Measurements from ENCODE around the gene NUTM2G.
"Not testable (repeated sequence)": the region's sequence is repeated elsewhere in the genome, so short reads cannot be mapped to it uniquely, and the experiment has no call there.

NUTM2G gene

GRCh38 chr9:96928543-96928942 lies at the start of gene NUTM2G:
TSS of gene NUTM2G (plus strand) at chr9:96928843. CDS start at chr9:96929025, 182 bp downstream.
- H3K4me3 ChIP-seq (ENCODE audit: low read length); H3K9ac ChIP-seq (ENCODE audit: low read length); H3K4me1 ChIP-seq (ENCODE audit: control insufficient read depth, insufficient read depth, low read length); H3K27me3 ChIP-seq (ENCODE audit: control insufficient read depth, insufficient read depth, low read length); H3K36me3 ChIP-seq (ENCODE audit: control insufficient read depth, insufficient read depth, low read length); H3K27ac ChIP-seq (ENCODE audit: low read depth, low read length): not testable (repeated sequence)

DNA sequence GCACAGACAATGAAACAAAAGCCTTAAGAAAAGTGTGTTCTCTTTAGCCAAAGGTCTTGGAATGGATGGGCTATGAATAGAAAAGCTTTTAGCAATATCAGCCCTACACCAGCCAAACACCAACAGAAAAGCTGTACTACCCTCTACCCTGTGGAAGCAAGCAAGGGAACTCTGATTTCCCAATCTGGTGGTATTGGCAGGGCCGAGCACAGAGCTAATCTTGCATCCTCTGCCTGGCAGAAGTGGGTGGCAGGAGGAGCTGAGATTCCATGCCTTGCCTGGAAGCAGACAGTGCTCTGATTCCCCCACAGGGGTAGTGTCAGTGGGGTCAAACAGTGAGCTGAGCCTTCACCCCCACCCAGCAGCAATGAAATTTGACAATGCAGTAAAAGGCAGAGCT lies 44.7 kb upstream of the NUTM2G start:
- Histone ChIP-seq H3K4me3 (ENCODE audit: low read length) (no peak overlapping the region), H3K36me3 (ENCODE audit: control insufficient read depth, insufficient read depth, low read length) (no peaks in the 10 kb centered on the region), H3K9ac (ENCODE audit: low read length) (no peak overlapping the region), H3K27me3 (ENCODE audit: control insufficient read depth, insufficient read depth, low read length) (no peaks in the 10 kb centered on the region), H3K27ac (ENCODE audit: low read depth, low read length) (no peak overlapping the region), H3K4me1 (ENCODE audit: control insufficient read depth, insufficient read depth, low read length) (no peaks in the 10 kb centered on the region)

DNA sequence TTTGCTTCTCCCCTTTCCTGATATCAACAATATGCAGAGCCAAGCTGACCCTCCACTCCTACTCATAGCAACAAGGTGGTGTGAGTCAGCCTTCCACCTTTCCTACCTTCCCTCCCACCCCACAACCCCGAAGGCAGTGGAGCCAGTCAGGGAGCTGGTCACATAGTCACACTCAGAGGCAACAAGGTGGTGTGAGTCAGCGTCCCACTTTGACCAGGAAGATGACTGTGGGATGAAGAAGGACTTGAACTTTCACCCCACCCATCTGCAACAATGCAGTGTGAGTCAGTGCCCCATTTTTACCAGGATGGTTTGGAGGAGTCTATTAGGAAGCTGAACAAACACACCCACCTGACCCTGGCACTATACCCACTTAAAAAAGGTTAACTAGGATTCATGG lies 44.2 kb upstream of the NUTM2G start:
- H3K27ac ChIP-seq (ENCODE audit: low read depth, low read length): no peak overlapping the region
- H3K4me1 ChIP-seq (ENCODE audit: control insufficient read depth, insufficient read depth, low read length): no peaks in the 10 kb centered on the region
- H3K36me3 ChIP-seq (ENCODE audit: control insufficient read depth, insufficient read depth, low read length): no peaks in the 10 kb centered on the region
- H3K27me3 ChIP-seq (ENCODE audit: control insufficient read depth, insufficient read depth, low read length): no peaks in the 10 kb centered on the region
- no peak overlapping the region for H3K9ac ChIP-seq (ENCODE audit: low read length)
- no peak overlapping the region for H3K4me3 ChIP-seq (ENCODE audit: low read length)

DNA sequence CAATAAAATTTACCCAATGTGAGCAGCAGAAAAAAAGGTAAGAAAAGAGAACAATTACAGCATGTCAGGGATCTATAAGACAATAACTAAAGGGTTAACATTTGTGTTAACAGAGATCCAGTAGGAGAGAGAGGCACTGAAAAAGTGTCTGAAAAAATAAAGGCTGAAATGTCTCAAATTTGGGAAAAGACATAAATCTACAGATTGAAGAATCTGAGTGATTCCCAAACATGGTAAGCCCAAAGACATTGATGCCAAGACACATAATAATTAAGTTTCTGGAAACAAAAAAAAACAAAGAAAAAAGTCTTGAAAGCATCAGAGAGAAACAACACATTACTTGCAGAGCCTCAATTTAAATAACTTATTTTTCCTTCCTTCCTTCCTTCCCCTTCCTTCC lies 43.2 kb upstream of the NUTM2G start:
- H3K4me3 ChIP-seq (ENCODE audit: low read length): no peak overlapping the region
- H3K36me3 ChIP-seq (ENCODE audit: control insufficient read depth, insufficient read depth, low read length): no peaks in the 10 kb centered on the region
- H3K27ac ChIP-seq (ENCODE audit: low read depth, low read length): no peak overlapping the region
- H3K27me3 ChIP-seq (ENCODE audit: control insufficient read depth, insufficient read depth, low read length): no peaks in the 10 kb centered on the region
- H3K9ac ChIP-seq (ENCODE audit: low read length): no peak overlapping the region
- no peaks in the 10 kb centered on the region for H3K4me1 ChIP-seq (ENCODE audit: control insufficient read depth, insufficient read depth, low read length)

DNA sequence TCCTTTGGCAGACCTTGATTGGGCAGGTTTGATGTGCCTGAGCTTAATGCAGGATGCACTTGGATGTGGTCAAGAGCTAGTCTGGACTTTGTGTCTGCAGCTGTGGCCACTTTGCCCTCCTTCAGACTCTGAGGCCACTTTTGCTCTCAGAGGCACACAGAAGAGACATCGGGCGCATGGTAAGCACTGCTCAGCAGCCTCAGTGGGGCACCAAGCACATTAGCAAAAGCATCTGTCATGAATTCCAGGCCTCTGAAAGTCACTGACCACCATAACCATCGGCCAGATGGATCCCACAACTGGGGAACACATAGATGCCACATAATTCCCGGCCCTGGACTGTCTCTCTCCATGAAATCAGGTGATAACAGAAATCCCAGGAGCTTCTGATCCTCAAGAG lies 40.1 kb upstream of the NUTM2G start:
- H3K27ac ChIP-seq (ENCODE audit: low read depth, low read length): no peak overlapping the region
- no peak overlapping the region for H3K4me3 ChIP-seq (ENCODE audit: low read length)
- no peak overlapping the region for H3K9ac ChIP-seq (ENCODE audit: low read length)
- no peaks in the 10 kb centered on the region for H3K4me1 ChIP-seq (ENCODE audit: control insufficient read depth, insufficient read depth, low read length)
- H3K36me3 ChIP-seq (ENCODE audit: control insufficient read depth, insufficient read depth, low read length): no peaks in the 10 kb centered on the region
- H3K27me3 ChIP-seq (ENCODE audit: control insufficient read depth, insufficient read depth, low read length): no peaks in the 10 kb centered on the region

DNA sequence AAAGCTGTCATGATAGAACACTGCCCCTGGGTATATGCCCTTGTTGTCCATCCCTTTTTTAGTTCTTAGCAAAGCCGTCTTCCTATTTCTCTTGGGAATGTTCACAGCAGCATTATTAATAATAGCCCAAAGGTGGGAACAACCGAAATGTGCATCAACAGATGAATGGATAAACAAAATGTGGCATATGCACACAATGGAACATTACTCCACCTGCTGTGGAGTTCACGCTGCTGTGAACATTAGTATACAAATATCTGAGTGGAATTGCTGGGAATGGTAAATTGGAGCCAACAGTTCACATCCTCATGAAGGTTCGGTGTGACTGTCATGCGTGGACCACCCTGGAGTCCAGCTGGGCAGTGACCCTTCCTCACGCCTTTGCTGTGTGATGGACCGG lies 36.5 kb upstream of the NUTM2G start:
- no peak overlapping the region for H3K4me3 ChIP-seq (ENCODE audit: low read length)
- no peaks in the 10 kb centered on the region for H3K4me1 ChIP-seq (ENCODE audit: control insufficient read depth, insufficient read depth, low read length)
- H3K36me3 ChIP-seq (ENCODE audit: control insufficient read depth, insufficient read depth, low read length): peaks cover 2% of the 10 kb centered on the region
- H3K9ac ChIP-seq (ENCODE audit: low read length): no peak overlapping the region
- no peak overlapping the region for H3K27ac ChIP-seq (ENCODE audit: low read depth, low read length)
- H3K27me3 ChIP-seq (ENCODE audit: control insufficient read depth, insufficient read depth, low read length): no peaks in the 10 kb centered on the region

DNA sequence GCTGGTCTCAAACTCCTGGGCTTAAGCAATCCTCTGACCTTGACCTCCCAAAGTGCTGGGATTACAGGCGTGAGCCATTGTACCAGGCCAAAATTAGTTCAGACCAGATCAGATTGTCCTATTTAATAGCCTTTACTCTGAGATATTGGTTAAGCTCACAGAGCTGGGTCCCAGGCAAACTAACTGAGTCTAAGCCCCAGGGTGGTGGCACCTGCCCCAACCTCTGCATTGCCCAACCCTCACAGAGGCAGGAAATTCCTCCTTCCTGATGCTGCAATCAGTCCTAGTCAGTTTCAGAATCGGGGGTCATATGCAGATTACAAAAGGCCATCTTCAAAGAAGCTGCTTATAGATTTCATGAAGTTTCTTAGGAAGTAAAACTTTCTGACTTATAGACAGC lies 28.6 kb upstream of the NUTM2G start:
- H3K27ac ChIP-seq (ENCODE audit: low read depth, low read length); H3K27me3 ChIP-seq (ENCODE audit: control insufficient read depth, insufficient read depth, low read length); H3K36me3 ChIP-seq (ENCODE audit: control insufficient read depth, insufficient read depth, low read length); H3K4me3 ChIP-seq (ENCODE audit: low read length); H3K4me1 ChIP-seq (ENCODE audit: control insufficient read depth, insufficient read depth, low read length); H3K9ac ChIP-seq (ENCODE audit: low read length): not testable (repeated sequence)

DNA sequence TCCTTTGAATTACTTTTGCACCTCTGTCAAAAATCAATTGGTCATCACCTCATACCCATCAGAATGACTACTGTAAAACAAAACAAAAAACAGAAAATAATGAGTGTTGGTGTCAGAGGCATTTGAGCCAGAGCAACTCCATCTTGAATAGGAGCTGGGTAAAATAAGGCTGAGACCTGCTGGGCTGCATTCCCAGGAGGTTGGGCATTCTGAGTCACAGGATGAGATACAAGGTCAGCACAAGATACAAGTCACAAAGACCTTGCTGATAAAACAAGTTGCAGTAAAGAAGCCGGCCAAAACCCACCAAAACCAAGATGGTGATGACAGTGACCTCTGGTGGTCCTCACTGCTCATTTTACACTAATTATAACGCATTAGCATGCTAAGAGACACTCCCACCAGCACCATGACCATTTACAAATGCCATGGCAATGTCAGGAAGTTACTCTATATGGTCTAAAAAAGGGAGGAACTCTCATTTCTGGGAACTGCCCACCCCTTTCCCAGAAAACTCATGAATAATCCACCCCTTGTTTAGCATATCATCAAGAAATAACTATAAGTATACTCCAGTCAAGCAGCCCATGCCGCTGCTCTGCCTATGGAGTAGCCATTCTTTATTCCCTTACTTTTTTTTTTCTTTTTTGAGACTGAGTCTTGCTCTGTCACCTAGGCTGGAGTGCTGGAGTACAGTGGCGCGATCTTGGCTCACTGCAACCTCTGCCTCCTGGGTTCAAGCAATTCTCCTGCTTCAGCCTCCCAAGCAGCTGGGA lies 23.5 kb upstream of the NUTM2G start:
- H3K27ac ChIP-seq (ENCODE audit: low read depth, low read length); H3K36me3 ChIP-seq (ENCODE audit: control insufficient read depth, insufficient read depth, low read length); H3K4me1 ChIP-seq (ENCODE audit: control insufficient read depth, insufficient read depth, low read length); H3K9ac ChIP-seq (ENCODE audit: low read length); H3K27me3 ChIP-seq (ENCODE audit: control insufficient read depth, insufficient read depth, low read length); H3K4me3 ChIP-seq (ENCODE audit: low read length): not testable (repeated sequence)

GRCh38 chr9:96908479-96908878 lies 20.2 kb upstream of the NUTM2G start:
- H3K9ac ChIP-seq (ENCODE audit: low read length); H3K4me3 ChIP-seq (ENCODE audit: low read length); H3K27me3 ChIP-seq (ENCODE audit: control insufficient read depth, insufficient read depth, low read length); H3K4me1 ChIP-seq (ENCODE audit: control insufficient read depth, insufficient read depth, low read length); H3K27ac ChIP-seq (ENCODE audit: low read depth, low read length); H3K36me3 ChIP-seq (ENCODE audit: control insufficient read depth, insufficient read depth, low read length): not testable (repeated sequence)

DNA sequence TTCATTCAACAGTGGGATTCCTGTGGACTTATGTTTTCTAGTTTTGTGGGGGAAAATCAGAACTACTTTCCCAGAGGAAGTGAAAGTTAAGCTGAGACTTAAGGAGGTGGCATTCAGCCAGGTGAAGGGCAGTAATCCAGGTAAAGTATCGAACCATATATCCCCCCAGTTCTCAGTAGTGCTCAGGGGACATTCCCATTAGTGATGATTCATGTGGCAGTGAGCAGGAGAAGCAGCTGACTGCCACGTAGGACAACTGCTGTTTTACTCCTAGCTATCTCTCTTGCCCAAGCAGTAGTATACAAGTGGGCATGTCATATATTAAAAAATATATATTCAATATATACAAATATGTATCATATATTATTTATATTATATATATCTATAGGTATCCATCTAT lies 13.1 kb upstream of the NUTM2G start:
- not testable (repeated sequence) for H3K36me3 ChIP-seq (ENCODE audit: control insufficient read depth, insufficient read depth, low read length); H3K27me3 ChIP-seq (ENCODE audit: control insufficient read depth, insufficient read depth, low read length); H3K9ac ChIP-seq (ENCODE audit: low read length); H3K27ac ChIP-seq (ENCODE audit: low read depth, low read length); H3K4me3 ChIP-seq (ENCODE audit: low read length); H3K4me1 ChIP-seq (ENCODE audit: control insufficient read depth, insufficient read depth, low read length)

DNA sequence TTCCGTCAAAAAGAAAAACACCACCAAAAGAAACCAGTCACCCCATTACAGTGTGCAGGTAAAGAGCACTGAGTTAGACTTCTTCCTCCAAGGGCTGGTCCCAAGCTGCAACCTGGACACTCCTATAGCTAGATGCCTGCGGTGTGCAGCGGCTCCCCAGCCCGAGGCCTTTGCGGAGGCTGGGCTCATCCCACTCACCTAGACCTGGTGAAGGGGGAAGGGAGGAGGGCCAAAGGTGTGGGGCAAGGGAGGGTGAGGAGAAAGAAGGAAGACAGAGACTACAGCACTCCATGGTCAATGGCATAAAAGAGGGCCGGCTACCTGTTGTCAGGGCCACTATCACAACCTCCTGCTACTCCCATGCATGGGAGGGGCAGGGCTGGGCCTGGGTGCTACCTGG lies 12.1 kb upstream of the NUTM2G start:
- H3K4me1 ChIP-seq (ENCODE audit: control insufficient read depth, insufficient read depth, low read length); H3K36me3 ChIP-seq (ENCODE audit: control insufficient read depth, insufficient read depth, low read length); H3K9ac ChIP-seq (ENCODE audit: low read length); H3K27ac ChIP-seq (ENCODE audit: low read depth, low read length); H3K27me3 ChIP-seq (ENCODE audit: control insufficient read depth, insufficient read depth, low read length); H3K4me3 ChIP-seq (ENCODE audit: low read length): not testable (repeated sequence)

GRCh38 chr9:96918550-96918949 lies 10.1 kb upstream of the NUTM2G start:
- H3K36me3 ChIP-seq (ENCODE audit: control insufficient read depth, insufficient read depth, low read length); H3K4me1 ChIP-seq (ENCODE audit: control insufficient read depth, insufficient read depth, low read length); H3K9ac ChIP-seq (ENCODE audit: low read length); H3K4me3 ChIP-seq (ENCODE audit: low read length); H3K27me3 ChIP-seq (ENCODE audit: control insufficient read depth, insufficient read depth, low read length); H3K27ac ChIP-seq (ENCODE audit: low read depth, low read length): not testable (repeated sequence)

DNA sequence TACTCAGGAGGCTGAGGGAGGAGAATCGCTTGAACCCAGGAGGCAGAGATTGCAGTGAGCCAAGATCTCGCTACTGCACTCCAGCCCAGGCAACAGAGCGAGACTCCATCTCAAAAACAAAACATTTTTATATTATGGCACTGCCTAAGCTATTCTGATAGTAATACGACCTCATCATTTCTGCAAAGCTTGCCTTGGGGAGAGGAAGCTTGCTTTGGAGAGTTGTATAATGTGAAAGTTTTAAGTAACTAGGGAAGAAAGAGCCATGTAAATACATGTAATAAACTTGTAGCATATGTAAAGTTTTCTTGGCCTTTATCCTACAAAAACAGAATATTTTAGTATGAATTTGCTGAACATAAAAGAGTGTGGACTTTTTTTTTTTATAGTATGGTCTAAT lies 7.8 kb upstream of the NUTM2G start:
- not testable (repeated sequence) for H3K4me3 ChIP-seq (ENCODE audit: low read length); H3K36me3 ChIP-seq (ENCODE audit: control insufficient read depth, insufficient read depth, low read length); H3K4me1 ChIP-seq (ENCODE audit: control insufficient read depth, insufficient read depth, low read length); H3K27me3 ChIP-seq (ENCODE audit: control insufficient read depth, insufficient read depth, low read length); H3K9ac ChIP-seq (ENCODE audit: low read length); H3K27ac ChIP-seq (ENCODE audit: low read depth, low read length)

Measured in rectal smooth muscle tissue (tissue), 1 donor.